HG02571 (cell line): Measurements from ENCODE around the gene COMMD10.
"Not testable (repeated sequence)": the region's sequence is repeated elsewhere in the genome, so short reads cannot be mapped to it uniquely, and the experiment has no call there.

Experiments used
- ATAC-seq: cut with Tn5 transposase; IDR thresholded peaks from one replicate; pipeline ENCODE4 v1.9.1; 2021; ENCODE audit warnings: mild to moderate bottlenecking, moderate library complexity; ENCODE audit not compliant: unreplicated experiment

Gene COMMD10

GRCh38 chr5:116084871-116085715, at the start of gene COMMD10:
Gene COMMD10, plus strand, starts transcription at chr5:116085025.
- peak; percentile 87 for ATAC-seq

DNA sequence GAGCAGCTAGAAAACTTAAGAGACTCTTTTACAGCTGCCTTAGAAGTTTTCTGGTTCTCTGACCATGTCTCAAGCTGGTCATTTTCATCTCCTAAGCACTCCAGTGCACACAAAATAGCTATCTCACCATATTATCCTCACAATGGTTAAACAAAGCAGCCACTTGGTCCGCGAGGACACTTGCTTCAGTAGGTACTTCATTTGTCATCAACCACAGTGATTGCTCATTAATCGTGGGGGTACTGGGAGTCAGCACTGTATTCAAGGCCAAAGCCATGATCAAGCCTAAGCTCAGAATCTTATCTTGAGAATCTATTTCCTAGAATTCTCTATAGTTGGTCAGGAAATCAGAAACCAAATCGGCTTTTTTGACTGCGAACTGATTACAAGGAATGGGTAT, 49.7 kb upstream of the COMMD10 start:
- no peak for ATAC-seq

- ATAC-seq, result no peak
These were observed 47.5 kb upstream of the COMMD10 start for GRCh38 chr5:116037236-116037822.

GRCh38 chr5:116038817-116039216, 46.0 kb upstream of the COMMD10 start:
- no peak for ATAC-seq

GRCh38 chr5:116042375-116042774, 42.5 kb upstream of the COMMD10 start:
- ATAC-seq, result no peak

- no peak for ATAC-seq
These were observed 40.8 kb upstream of the COMMD10 start for GRCh38 chr5:116044073-116044472.

DNA sequence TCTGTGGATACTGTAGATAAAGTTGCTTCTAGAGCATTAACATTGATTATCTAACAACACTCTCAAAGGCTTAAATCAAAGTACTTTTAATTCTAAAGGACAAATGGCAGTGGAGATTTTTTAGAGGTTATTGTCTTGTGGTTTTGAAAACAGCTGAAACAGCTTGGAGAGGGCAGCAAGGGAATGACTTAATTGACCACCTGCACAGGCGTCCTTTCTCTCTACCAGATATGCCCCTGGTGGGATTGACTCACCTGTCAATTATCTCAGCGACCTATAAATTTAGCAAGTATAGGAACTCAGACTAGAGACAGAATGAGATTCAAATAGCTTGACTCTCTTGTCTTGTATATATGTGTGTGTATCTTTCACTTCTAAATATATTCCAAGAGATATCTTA, 39.0 kb upstream of the COMMD10 start:
- ATAC-seq, result no peak

DNA sequence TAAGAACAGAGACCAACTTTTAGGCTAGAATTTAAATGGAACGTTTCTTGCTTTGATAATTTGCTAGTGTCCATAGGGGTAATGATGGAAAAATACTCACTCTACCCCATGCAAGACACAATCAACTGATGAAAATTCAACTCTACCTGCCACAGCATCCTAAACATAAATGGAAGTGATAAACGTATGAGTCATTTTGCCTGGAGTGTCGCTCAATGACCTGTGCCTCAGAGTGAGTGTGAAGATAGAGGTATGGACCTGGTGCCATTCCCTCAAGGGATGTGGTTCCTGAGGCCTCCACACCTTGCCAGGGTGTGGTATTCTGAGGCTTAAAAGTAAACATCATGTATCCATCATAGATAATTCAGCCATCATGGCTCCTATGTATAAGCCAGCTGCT, 38.6 kb upstream of the COMMD10 start:
- no peak for ATAC-seq

GRCh38 chr5:116046823-116047222, 38.0 kb upstream of the COMMD10 start:
- ATAC-seq, result no peak

DNA sequence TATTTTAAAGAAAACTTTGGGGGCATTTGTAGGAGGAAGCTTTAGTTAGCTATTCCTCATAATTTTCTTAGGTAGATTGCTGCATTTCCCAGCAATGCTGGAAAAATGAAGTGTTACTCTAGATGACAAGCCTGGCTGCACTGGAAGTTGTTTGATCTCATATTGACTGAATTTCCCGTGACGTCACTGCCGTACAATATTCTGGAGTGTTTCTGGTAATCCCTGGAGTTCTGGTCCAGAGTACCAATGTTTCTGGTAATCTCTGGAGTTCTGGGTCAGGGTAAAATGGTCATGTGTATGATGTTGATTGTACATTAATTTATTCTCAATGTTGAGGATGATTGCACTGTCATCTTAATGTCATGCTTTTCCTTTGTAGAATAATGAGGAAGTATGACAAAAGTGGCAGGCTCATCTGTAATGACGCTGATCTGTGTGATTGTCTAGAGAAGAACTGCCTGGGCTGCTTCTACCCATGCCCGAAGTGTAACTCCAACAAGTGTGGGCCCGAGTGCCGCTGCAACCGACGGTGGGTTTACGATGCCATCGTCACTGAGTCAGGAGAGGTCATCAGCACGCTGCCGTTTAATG, 26.4 kb upstream of the COMMD10 start:
- ATAC-seq, result no peak

DNA sequence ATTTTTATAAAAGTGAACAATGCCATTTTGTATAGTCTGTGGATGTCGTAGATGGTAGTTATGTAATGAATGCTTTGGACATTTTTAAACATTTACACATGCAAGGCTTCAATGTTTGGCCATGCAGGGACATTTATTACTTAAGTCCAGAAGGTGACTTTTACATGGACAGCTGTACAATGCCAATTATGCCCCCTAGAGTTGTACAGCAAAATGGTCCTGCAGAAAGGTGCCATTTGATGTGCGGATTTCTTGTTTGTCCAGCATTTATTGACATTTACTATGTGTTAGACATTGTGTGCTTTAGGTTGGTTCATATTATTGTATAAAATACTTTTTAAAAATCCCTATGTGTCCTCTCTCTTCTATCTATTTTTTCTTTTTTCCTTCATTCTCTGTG, 22.5 kb upstream of the COMMD10 start:
- ATAC-seq, result no peak

GRCh38 chr5:116063950-116064349, 20.9 kb upstream of the COMMD10 start:
- no peak for ATAC-seq

DNA sequence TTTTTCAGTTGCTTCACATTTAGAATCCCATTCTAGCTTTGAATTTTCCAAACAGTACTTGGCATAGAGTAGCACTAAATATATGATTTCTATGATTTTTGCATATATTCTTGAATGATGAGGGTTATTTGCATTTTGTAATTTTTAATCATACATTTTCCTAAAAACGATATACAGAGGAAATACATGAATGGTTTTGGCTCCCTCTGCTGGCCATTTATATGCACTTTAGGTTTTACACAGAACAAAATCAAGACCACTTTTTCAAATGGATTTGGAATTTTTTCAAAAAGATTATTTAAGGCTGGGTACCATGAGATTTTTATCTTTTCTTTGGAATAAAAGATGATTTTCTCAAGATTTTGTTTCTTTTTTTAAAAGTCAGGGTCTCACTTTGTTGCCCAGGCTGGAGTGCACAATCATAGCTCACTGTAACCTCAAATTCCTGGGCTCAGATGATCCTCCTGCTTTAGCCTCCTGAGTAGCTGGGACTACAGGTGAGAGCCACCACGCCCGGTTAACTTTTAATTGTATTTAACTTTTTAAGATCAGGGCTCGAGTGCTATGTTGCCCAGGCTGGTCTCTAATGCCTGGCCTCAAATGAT, 16.7 kb upstream of the COMMD10 start:
- ATAC-seq, result no peak

DNA sequence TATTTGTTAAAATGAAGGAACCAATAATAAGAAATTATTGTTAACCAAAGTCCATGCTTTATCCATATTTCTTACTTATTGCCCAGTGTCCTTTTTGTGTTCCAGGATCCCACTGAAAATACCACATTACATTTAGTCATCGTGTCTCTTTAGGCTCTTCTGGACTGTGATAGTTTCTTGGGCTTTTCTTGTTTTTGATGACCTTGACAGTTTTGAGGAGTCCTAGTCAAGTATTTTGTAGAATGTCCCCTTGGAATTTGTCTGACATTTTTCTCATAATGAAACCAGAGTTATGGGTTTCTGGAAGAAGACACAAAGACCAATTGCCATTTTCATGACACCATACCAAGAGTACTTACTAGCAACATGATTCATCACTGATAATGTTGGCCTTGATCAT, 13.6 kb upstream of the COMMD10 start:
- ATAC-seq, result no peak

DNA sequence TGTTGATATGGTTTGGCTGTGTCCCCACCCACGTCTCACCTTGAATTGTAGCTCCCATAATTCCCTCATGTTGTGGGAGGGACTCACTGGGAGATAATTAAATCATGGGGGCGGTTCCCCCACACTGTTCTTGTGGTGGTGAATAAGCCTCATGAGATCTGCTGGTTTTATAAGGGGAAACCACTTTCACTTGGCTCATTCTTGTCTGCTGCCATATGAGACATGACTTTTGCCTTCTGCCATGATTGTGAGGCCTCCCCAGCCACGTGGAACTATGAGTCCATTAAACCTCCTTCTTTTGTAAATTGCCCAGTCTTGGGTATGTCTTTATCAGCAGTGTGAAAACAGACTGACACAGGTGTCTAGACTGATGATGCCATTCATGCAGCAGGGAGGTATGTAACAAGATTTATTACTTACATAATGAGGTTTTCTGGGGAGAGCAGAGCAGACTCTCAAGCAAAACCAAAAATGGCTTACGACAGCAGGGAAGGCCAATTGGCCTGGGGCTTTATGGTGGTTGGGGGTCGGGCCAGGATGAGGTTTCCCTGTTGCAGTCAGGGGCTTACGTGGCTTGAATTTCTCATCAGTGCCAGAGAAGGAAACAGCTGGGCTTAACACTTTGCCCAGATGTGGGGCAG, 9.5 kb upstream of the COMMD10 start:
- ATAC-seq, result no peak

DNA sequence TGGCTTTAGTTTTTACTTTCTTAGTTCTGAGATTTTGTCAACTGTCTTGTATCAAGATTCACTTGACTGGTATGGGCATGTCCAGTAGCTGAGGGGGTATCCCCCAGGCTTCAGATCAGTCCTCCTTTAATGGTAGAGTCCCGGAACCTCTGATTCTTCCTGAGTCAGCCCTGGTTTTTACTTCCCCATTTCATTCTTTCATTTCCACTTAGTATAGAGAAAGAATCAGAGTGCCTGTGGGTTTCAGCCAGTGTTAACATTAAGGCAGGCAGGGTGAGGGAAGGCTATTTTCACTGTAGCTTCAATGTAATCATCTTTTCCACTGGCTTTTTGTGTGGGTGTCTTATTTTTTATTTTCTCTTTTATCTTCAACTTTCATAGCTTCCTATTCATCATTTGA, 8.3 kb upstream of the COMMD10 start:
- peak; percentile 98 for ATAC-seq

GRCh38 chr5:116078199-116078598, 6.6 kb upstream of the COMMD10 start:
- ATAC-seq, result no peak

DNA sequence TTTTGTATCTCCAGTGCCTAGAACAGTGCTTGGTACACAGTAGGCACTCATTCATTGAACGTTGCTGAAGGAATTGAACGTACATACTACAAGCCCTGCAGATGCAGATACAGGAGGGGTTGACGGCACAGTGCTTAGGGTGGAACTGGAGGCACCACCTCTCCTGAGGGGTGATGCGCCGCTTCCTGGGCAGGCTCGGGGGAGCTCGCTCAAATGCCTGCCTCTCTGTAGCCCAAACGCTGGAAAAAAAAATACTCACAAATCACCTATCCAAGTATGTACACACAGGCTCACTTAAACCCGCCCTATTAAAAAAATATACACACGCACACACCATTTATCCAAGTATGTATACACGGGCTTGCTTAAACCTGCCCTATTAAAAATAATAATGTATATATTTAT, 536 bp upstream of the COMMD10 start:
- peak; percentile 21 for ATAC-seq

DNA sequence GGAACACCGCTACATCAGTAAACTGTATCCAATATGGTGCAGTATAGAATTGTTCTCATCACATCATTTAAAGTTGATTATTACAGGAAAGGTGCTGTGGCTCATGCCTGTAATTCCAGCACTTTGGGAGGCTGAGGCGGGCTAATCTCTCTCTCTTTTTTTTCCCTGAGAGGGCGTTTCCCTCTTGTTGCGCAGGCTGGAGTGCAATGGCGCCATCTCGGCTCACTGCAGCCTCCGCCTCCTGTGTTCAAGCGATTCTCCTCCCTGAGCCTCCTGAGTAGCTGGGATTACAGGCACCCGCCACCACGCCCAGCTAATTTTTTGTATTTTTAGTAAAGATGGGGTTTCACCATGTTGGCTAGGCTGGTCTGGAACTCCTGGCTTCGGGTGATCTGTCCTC, 1.5 kb downstream of the COMMD10 start:
- not testable (repeated sequence) for ATAC-seq

- ATAC-seq, result no peak
These were observed 3.2 kb downstream of the COMMD10 start for GRCh38 chr5:116088062-116088461.

DNA sequence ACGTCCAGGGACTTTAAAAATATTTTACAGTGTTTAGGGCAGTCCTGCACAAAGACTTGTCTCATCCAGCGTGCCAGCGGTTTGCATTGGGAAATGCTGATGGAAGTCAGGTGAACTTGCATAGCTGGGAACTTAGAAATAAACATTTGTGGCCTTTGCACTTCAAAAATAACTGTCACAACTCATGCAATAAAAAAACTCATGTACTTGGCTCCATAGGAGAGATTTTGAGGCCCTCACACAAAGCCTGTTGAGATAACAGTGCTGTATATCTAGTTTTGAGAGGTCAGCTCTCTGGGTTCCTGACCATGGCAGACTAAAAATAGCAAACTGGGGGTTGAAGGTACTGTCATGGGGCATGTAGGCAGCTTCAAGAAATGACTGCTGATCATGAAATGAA, 5.5 kb downstream of the COMMD10 start:
- ATAC-seq, result no peak
